ENCODE results near the gene AGPAT2.
"Not testable (repeated sequence)": the region's sequence is repeated elsewhere in the genome, so short reads cannot be mapped to it uniquely, and the experiment has no call there.

DNA sequence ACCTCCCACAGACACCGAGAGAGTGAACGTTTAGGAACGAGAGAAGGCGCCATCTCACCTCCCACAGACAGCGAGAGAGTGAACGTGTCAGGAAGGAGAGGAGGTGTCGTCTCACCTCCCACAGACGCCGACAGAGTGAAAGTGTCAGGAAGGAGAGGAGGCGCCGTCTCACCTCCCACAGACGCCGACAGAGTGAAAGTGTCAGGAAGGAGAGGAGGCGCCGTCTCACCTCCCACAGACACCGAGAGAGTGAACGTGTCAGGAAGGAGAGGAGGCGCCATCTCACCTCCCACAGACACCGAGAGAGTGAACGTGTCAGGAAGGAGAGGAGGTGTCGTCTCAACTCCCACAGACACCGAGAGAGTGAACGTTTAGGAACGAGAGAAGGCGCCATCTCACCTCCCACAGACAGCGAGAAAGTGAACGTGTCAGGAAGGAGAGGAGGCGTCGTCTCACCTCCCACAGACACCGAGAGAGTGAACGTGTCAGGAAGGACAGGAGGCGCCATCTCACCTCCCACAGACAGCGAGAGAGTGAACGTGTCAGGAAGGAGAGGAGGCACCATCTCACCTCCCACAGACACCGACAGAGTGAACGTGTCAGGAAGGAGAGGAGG, 54.7 kb downstream of the AGPAT2 start:
- not testable (repeated sequence) for TF ChIP-seq EZH2phosphoT487 (IDR thresholded peaks at IDR 0.05; ENCODE audit: unreplicated experiment); JUNB (IDR thresholded peaks at IDR 0.05; ENCODE audit: unreplicated experiment); POLR2AphosphoS5 (IDR thresholded peaks at IDR 0.05; ENCODE audit: low read depth); EZH2 (IDR thresholded peaks at IDR 0.05; ENCODE audit: low read depth, unreplicated experiment); CREB1 (CRISPR knock-in tag; IDR thresholded peaks at IDR 0.05; ENCODE audit: low read depth); ZNF114 (CRISPR knock-in tag; IDR thresholded peaks at IDR 0.05)
- TF ChIP-seq, protein P1, sequence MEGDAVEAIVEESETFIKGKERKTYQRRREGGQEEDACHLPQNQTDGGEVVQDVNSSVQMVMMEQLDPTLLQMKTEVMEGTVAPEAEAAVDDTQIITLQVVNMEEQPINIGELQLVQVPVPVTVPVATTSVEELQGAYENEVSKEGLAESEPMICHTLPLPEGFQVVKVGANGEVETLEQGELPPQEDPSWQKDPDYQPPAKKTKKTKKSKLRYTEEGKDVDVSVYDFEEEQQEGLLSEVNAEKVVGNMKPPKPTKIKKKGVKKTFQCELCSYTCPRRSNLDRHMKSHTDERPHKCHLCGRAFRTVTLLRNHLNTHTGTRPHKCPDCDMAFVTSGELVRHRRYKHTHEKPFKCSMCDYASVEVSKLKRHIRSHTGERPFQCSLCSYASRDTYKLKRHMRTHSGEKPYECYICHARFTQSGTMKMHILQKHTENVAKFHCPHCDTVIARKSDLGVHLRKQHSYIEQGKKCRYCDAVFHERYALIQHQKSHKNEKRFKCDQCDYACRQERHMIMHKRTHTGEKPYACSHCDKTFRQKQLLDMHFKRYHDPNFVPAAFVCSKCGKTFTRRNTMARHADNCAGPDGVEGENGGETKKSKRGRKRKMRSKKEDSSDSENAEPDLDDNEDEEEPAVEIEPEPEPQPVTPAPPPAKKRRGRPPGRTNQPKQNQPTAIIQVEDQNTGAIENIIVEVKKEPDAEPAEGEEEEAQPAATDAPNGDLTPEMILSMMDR (conservative IDR thresholded peaks at IDR 0.05; ENCODE audit: low read depth in 2 of 2), result not testable (repeated sequence)
- TF ChIP-seq, protein P2, sequence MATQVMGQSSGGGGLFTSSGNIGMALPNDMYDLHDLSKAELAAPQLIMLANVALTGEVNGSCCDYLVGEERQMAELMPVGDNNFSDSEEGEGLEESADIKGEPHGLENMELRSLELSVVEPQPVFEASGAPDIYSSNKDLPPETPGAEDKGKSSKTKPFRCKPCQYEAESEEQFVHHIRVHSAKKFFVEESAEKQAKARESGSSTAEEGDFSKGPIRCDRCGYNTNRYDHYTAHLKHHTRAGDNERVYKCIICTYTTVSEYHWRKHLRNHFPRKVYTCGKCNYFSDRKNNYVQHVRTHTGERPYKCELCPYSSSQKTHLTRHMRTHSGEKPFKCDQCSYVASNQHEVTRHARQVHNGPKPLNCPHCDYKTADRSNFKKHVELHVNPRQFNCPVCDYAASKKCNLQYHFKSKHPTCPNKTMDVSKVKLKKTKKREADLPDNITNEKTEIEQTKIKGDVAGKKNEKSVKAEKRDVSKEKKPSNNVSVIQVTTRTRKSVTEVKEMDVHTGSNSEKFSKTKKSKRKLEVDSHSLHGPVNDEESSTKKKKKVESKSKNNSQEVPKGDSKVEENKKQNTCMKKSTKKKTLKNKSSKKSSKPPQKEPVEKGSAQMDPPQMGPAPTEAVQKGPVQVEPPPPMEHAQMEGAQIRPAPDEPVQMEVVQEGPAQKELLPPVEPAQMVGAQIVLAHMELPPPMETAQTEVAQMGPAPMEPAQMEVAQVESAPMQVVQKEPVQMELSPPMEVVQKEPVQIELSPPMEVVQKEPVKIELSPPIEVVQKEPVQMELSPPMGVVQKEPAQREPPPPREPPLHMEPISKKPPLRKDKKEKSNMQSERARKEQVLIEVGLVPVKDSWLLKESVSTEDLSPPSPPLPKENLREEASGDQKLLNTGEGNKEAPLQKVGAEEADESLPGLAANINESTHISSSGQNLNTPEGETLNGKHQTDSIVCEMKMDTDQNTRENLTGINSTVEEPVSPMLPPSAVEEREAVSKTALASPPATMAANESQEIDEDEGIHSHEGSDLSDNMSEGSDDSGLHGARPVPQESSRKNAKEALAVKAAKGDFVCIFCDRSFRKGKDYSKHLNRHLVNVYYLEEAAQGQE (IDR thresholded peaks at IDR 0.05; ENCODE audit: unreplicated experiment), result not testable (repeated sequence)
